A549 (cell line): ENCODE results near the gene OTULIN. TPM values are rescaled to one million over a fixed set of nuclear protein-coding genes. Genes with fewer than 3 reads are reported as not detected.

ENCODE experiments used
- ATAC-seq, 2 experiments: fragments of 200-7000 bp in 1 of 2; fragments of >200 bp in 1 of 2; cut with Nextera tagmentation in 1 of 2; cut with Tn5 transposase in 1 of 2; 3 replicates each; pipeline versions ENCODE4 v1.8.0 to v1.9.1; 2018 to 2020; ENCODE audit warnings: mild to moderate bottlenecking in 1 of 2, moderate library complexity in 1 of 2
- CTCF ChIA-PET: fragments of 300-600 bp; sonication (Branson Sonifier 250); formaldehyde crosslinking; extraction: SDS; loops from one replicate; lab custom pipeline; 2021; ENCODE audit warnings: antibody characterized with exemption, inconsistent platforms; lab: Yijun Ruan, JAX
- POLR2A ChIA-PET: fragments of 350-600 bp; formaldehyde crosslinking; extraction: SDS; loops from one replicate; lab custom pipeline; 2021; ENCODE audit warnings: antibody characterized with exemption, inconsistent platforms; lab: Yijun Ruan, JAX
- DNase-seq, 2 experiments: peaks; one replicate each; pipeline versions ENCODE4 v3.0.0 to v3.0.0-alpha.2; 2011 to 2016; ENCODE audit warnings: low read depth in 1 of 2, low spot score in 1 of 2
- FAIRE-seq: peaks from 2 replicates; lab custom pipeline; 2011; peaks lifted over from hg19 to GRCh38; lab: Jason Lieb, UNC
- H3K27ac ChIP-seq, 2 experiments: fragments of >200 bp; sonication (Bioruptor Twin); formaldehyde crosslinking; 3 replicates each; pipeline ENCODE4 v1.5.1; 2016 to 2017
- H3K4me1 ChIP-seq: fragments of >200 bp; sonication (Bioruptor Twin); formaldehyde crosslinking; 3 replicates; pipeline ENCODE4 v1.6.1; 2016
- H3K4me2 ChIP-seq: fragments of >200 bp; sonication (Bioruptor Twin); formaldehyde crosslinking; 3 replicates; pipeline ENCODE4 v1.6.1; 2016
- H3K4me3 ChIP-seq: fragments of >200 bp; sonication (Bioruptor Twin); formaldehyde crosslinking; 3 replicates; pipeline ENCODE4 v1.5.1; 2016
- H3K9me3 ChIP-seq: fragments of >200 bp; sonication (Bioruptor Twin); formaldehyde crosslinking; 3 replicates; pipeline ENCODE4 v1.6.1; 2016
- CEBPB ChIP-seq, 2 experiments: fragments of >200 bp in 1 of 2; sonication (Bioruptor Twin) in 1 of 2; formaldehyde crosslinking in 1 of 2; IDR thresholded peaks; 2 replicates each; pipeline ENCODE4 v1.6.1; 2012 to 2016
- CHD4 ChIP-seq: fragments of 200-600 bp; sonication (generic); IDR thresholded peaks from 2 replicates; pipeline ENCODE4 v1.6.1; 2016; ENCODE audit warnings: antibody characterized with exemption, mild to moderate bottlenecking, borderline replicate concordance
- CTCF ChIP-seq: fragments of >200 bp; sonication (Bioruptor Twin); formaldehyde crosslinking; IDR thresholded peaks from 3 replicates; pipeline ENCODE4 v1.5.1; 2016
- EP300 ChIP-seq, 2 experiments: fragments of >200 bp; sonication (Bioruptor Twin); formaldehyde crosslinking; IDR thresholded peaks; 2 replicates in 1 of 2; 3 replicates in 1 of 2; pipeline ENCODE4 v1.6.1; 2016 to 2017
- GATA3 ChIP-seq: IDR thresholded peaks from 2 replicates; pipeline ENCODE4 v1.6.1; 2012; ENCODE audit warnings: borderline replicate concordance
- HDAC2 ChIP-seq: fragments of 200-600 bp; sonication (generic); IDR thresholded peaks from 2 replicates; pipeline ENCODE4 v1.6.1; 2016
- HEYL ChIP-seq: fragments of 250-450 bp; sonication (Bioruptor Pico); IDR thresholded peaks from 2 replicates; pipeline ENCODE4 v1.8.0; 2021; ENCODE audit warnings: mild to moderate bottlenecking, moderate library complexity
- HMGXB4 ChIP-seq: fragments of 250-450 bp; sonication (Bioruptor Pico); IDR thresholded peaks from 2 replicates; pipeline ENCODE4 v1.5.0; 2021; ENCODE audit warnings: mild to moderate bottlenecking, moderate library complexity, borderline replicate concordance
- HOXB5 ChIP-seq: fragments of 250-450 bp; sonication (Bioruptor Pico); IDR thresholded peaks from 2 replicates; pipeline ENCODE4 v1.5.0; 2020; ENCODE audit warnings: mild to moderate bottlenecking, moderate library complexity
- JUNB ChIP-seq: fragments of >200 bp; sonication (Bioruptor Twin); formaldehyde crosslinking; IDR thresholded peaks from 2 replicates; pipeline ENCODE4 v1.6.1; 2016
- MAFK ChIP-seq: fragments of 450-650 bp; IDR thresholded peaks from 2 replicates; pipeline ENCODE4 v1.6.1; 2014; ENCODE audit not compliant: partially characterized antibody
- MYC ChIP-seq: IDR thresholded peaks from 2 replicates; pipeline ENCODE4 v1.6.1; 2012; ENCODE audit warnings: mild to moderate bottlenecking, inconsistent platforms, low read length, improper control_type of control experiment, borderline replicate concordance
- NFE2L2 ChIP-seq: fragments of 150-350 bp; conservative IDR thresholded peaks from 2 replicates; pipeline ENCODE4 v1.6.1; 2014; ENCODE audit warnings: low read length
- PBX3 ChIP-seq: IDR thresholded peaks from 2 replicates; pipeline ENCODE4 v1.6.1; 2012
- RAD21 ChIP-seq, 2 experiments: fragments of >200 bp in 1 of 2; sonication (Bioruptor Twin) in 1 of 2; formaldehyde crosslinking in 1 of 2; IDR thresholded peaks in 1 of 2; conservative IDR thresholded peaks in 1 of 2; 2 replicates in 1 of 2; 3 replicates in 1 of 2; pipeline ENCODE4 v1.6.1; 2012 to 2018; ENCODE audit warnings: inconsistent platforms in 1 of 2
- REST ChIP-seq: fragments of 200-600 bp; sonication (generic); IDR thresholded peaks from 2 replicates; pipeline ENCODE4 v1.6.1; 2016; ENCODE audit warnings: antibody characterized with exemption, mild to moderate bottlenecking, moderate library complexity
- RFX5 ChIP-seq: fragments of 450-650 bp; IDR thresholded peaks from 2 replicates; pipeline ENCODE4 v1.7.1; 2014; ENCODE audit warnings: antibody characterized with exemption, mild to moderate bottlenecking, moderate library complexity
- RNF2 ChIP-seq: fragments of 200-600 bp; sonication (generic); IDR thresholded peaks from 2 replicates; pipeline ENCODE4 v1.6.1; 2016; ENCODE audit warnings: low read depth, mild to moderate bottlenecking, antibody characterized with exemption, moderate library complexity, borderline replicate concordance
- SMC3 ChIP-seq: fragments of >200 bp; sonication (Bioruptor Twin); formaldehyde crosslinking; IDR thresholded peaks from 3 replicates; pipeline ENCODE4 v1.6.1; 2018; ENCODE audit warnings: inconsistent platforms
- ZC3H11A ChIP-seq: fragments of 450-650 bp; IDR thresholded peaks from 2 replicates; pipeline ENCODE4 v1.6.1; 2014; ENCODE audit warnings: antibody characterized with exemption, mild to moderate bottlenecking
- WGBS: methylation state at CpG from one replicate; pipeline ENCODE4 v1.1.6; 2017; ENCODE audit errors: missing lambda C conversion rate; 5-methylcytosine and 5-hydroxymethylcytosine counted together
- polyA plus RNA-seq, 4 experiments: library from polyadenylated mRNA; depleted of rRNA in 3 of 4; stranded (reverse); fragments of >200 nt; fragmentation: RNase III in 1 of 4; extraction: RNeasy Plus Mini Kit Qiagen cat#74134 plus additional on column Dnase treatment in 1 of 4; gene quantifications; 2 replicates in 3 of 4; 3 replicates in 1 of 4; pipeline ENCODE4 v1.2.3, GENCODE V29; 2011 to 2017

Gene OTULIN
- polyA plus RNA-seq, 2 of the 4 experiments (the other 2 are of a cell fraction): 13.5 to 17.8 TPM

GRCh38 chr5:14702238-14702839, 37.8 kb downstream of the OTULIN start:
- FAIRE-seq: no peak
- no peak overlapping the region for H3K27ac ChIP-seq
- POLR2A ChIA-PET: no interaction called here
- TF ChIP-seq RNF2 (no peak), RFX5 (no peak), HEYL (no peak), CEBPB (IDR thresholded peaks at IDR 0.05) (no peak), RAD21 (conservative IDR thresholded peaks at IDR 0.05 in 1 of 2, IDR thresholded peaks at IDR 0.05 in 1 of 2) (no peak), HMGXB4 (no peak), JUNB (no peak), HOXB5 (CRISPR knock-in tag) (no peak), MYC (no peak), CHD4 (no peak), PBX3 (no peak), REST (no peak), CTCF (no peak), HDAC2 (no peak), ZC3H11A (no peak), MAFK (no peak), EP300 (IDR thresholded peaks at IDR 0.05) (no peak)
- TF ChIP-seq, all 56 proteins: peak for 0
- Histone ChIP-seq H3K4me1 (no peaks in the 10 kb centered on the region), H3K9me3 (no peaks in the 10 kb centered on the region), H3K4me2 (no peak overlapping the region), H3K4me3 (no peak overlapping the region)
- no peak for ATAC-seq
- CTCF ChIA-PET: interaction anchor here (0.8 to 9.3 kb wide), 6 partner anchors 9 to 312 kb away, joined by 3 to 56 read pairs (median 5); no protein-coding TSS in a partner anchor
- 94% methylated on average over 11 of the region's 11 CpGs for WGBS
- no peak for DNase-seq

- DNase-seq (no peak), FAIRE-seq (no peak), ATAC-seq (no peak)
- no peak overlapping the region for H3K4me3 ChIP-seq
- TF ChIP-seq HMGXB4 (no peak), NFE2L2 (no peak), GATA3 (no peak), HOXB5 (CRISPR knock-in tag) (no peak), SMC3 (no peak)
- H3K27ac ChIP-seq: no peak overlapping the region
- H3K4me1 ChIP-seq: no peaks in the 10 kb centered on the region
- WGBS: 90% methylated on average over 8 of the region's 8 CpGs
- ChIA-PET POLR2A (no interaction called here), CTCF (interaction anchor here (0.8 to 9.3 kb wide), 2 partner anchors 21 to 309 kb away, joined by 3 to 56 read pairs; no protein-coding TSS in a partner anchor)
- no peak overlapping the region for H3K4me2 ChIP-seq
- no peaks in the 10 kb centered on the region for H3K9me3 ChIP-seq
Observed at GRCh38 chr5:14705556-14705955, 41.0 kb downstream of the OTULIN start.
